Neural progenitor cell (in vitro differentiated cells): Measurements from ENCODE around the gene APOB. TPM values are rescaled to one million over a fixed set of nuclear protein-coding genes. Genes with fewer than 3 reads are reported as not detected.

ENCODE experiments used
- DNase-seq: peaks from one replicate; pipeline ENCODE4 v3.0.0-alpha.2; 2016; ENCODE audit warnings: low spot score
- H2AFZ ChIP-seq: fragments of 200-600 bp; sonication (generic); replicated peaks from 2 replicates; pipeline ENCODE4 v1.6.1; 2016; ENCODE audit warnings: antibody characterized with exemption
- H3F3A ChIP-seq: fragments of 200-600 bp; sonication (generic); 2 replicates; pipeline ENCODE4 v1.6.1; 2016; ENCODE audit warnings: antibody characterized with exemption, low read depth
- H3K27ac ChIP-seq: fragments of 200-600 bp; sonication (generic); 2 replicates; pipeline ENCODE4 v1.5.1; 2016; ENCODE audit warnings: mild to moderate bottlenecking
- H3K27me3 ChIP-seq: fragments of 200-600 bp; sonication (generic); 2 replicates; pipeline ENCODE4 v1.6.1; 2016; ENCODE audit warnings: mild to moderate bottlenecking, moderate library complexity
- H3K36me3 ChIP-seq: fragments of 200-600 bp; sonication (generic); 2 replicates; pipeline ENCODE4 v1.5.1; 2016
- H3K4me1 ChIP-seq: fragments of 200-600 bp; sonication (generic); 2 replicates; pipeline ENCODE4 v1.6.1; 2016; ENCODE audit warnings: mixed run types
- H3K4me2 ChIP-seq: fragments of 200-600 bp; sonication (generic); 2 replicates; pipeline ENCODE4 v1.6.1; 2016
- H3K4me3 ChIP-seq: fragments of 200-600 bp; sonication (generic); 2 replicates; pipeline ENCODE4 v1.5.1; 2016
- H3K79me2 ChIP-seq: fragments of 200-600 bp; sonication (generic); 2 replicates; pipeline ENCODE4 v1.6.1; 2016; ENCODE audit warnings: low read depth
- H3K9ac ChIP-seq: fragments of 200-600 bp; sonication (generic); 2 replicates; pipeline ENCODE4 v1.6.1; 2016
- H3K9me3 ChIP-seq: fragments of 200-600 bp; sonication (generic); 2 replicates; pipeline ENCODE4 v1.5.1; 2016; ENCODE audit warnings: low read depth
- H4K20me1 ChIP-seq: fragments of 200-600 bp; sonication (generic); 2 replicates; pipeline ENCODE4 v1.6.1; 2016; ENCODE audit warnings: low read depth
- H3K27ac Mint-ChIP-seq: 3 replicates; pipeline ENCODE4 v1.8.0; 2021; ENCODE audit warnings: mixed read lengths
- H3K27me3 Mint-ChIP-seq: 2 replicates; pipeline ENCODE4 v1.8.0; 2022; ENCODE audit warnings: low read depth, mild to moderate bottlenecking, inconsistent platforms, moderate library complexity, mixed read lengths; ENCODE audit not compliant: insufficient read depth
- H3K36me3 Mint-ChIP-seq: 3 replicates; pipeline ENCODE4 v1.8.0; 2021; ENCODE audit warnings: mixed read lengths
- H3K4me1 Mint-ChIP-seq: 3 replicates; pipeline ENCODE4 v1.8.0; 2021; ENCODE audit warnings: mixed read lengths
- H3K4me3 Mint-ChIP-seq: 3 replicates; pipeline ENCODE4 v1.8.0; 2021; ENCODE audit warnings: mild to moderate bottlenecking, moderate library complexity, mixed read lengths
- H3K9me3 Mint-ChIP-seq: 3 replicates; pipeline ENCODE4 v1.8.0; 2020; ENCODE audit warnings: mixed read lengths
- EZH2 ChIP-seq: fragments of 200-600 bp; sonication (generic); IDR thresholded peaks from 2 replicates; pipeline ENCODE4 v1.6.1; 2017; ENCODE audit warnings: antibody characterized with exemption, mild to moderate bottlenecking, moderate library complexity
- EZH2phosphoT487 ChIP-seq: fragments of 200-600 bp; sonication (generic); IDR thresholded peaks from 2 replicates; pipeline ENCODE4 v1.6.1; 2017; ENCODE audit warnings: antibody characterized with exemption
- total RNA-seq: library from RNA; depleted of rRNA; stranded (reverse); fragments of >200 nt; gene quantifications from 2 replicates; pipeline ENCODE4 v1.2.3, GENCODE V29; 2015; ENCODE audit warnings: low replicate concordance
- TF ChIP-seq, protein P1 (sequence below): fragments of 200-600 bp; sonication (generic); IDR thresholded peaks from 2 replicates; pipeline ENCODE4 v1.5.1; 2017; ENCODE audit warnings: antibody characterized with exemption, mild to moderate bottlenecking

The APOB gene
- total RNA-seq, 1 donor from 2014 or later = 0.47 TPM

DNA sequence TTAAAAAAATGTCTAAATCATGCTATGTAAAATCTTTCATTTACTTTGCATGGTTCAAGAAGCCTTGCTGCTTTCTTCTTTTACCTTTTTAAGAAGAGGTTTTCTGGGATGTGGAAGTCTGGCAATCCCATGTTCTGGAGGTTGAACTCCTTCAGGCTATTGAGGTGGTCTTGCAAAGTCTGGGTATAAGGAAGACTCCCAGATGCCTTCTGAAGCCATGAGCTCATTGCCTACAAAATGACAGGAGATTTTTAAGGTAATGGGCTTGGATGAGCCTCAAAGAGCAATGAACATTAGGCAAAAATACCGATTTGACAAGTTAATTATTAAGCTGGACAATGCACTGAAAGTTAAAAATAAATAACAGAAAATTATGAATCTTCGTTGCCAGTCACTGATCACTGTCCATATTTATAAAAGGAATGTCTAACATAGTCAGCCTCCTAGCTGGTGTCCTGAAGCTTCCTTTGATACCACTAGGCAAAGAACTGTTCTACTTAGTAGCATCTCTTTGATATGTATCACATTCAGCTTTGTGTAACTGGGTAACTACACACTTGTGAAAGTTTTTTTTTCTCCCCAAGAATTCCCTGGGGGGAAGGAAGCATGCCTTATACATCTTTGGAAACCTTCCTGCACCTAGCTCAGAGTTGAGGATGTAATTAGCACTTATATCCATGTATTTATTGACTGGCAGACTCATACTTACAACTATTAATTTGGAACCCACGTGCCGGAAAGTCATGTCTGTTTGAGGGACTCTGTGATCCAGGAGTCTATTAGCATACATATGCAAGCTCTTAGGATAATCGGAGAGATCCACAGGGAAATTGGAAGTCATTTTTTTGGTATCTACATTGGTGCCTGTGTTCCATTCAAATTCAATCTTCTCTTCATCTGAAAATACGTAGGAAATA lies 29.3 kb downstream of the APOB start:
- H3K36me3 Mint-ChIP-seq = no peaks in the 10 kb centered on the region
- peaks cover 2% of the 10 kb centered on the region for H3K27me3 Mint-ChIP-seq

GRCh38 chr2:21013043-21013816 lies 30.6 kb downstream of the APOB start:
- Mint-ChIP-seq H3K36me3 (no peaks in the 10 kb centered on the region), H3K9me3 (peaks cover 2% of the 10 kb centered on the region), H3K27me3 (peaks cover 2% of the 10 kb centered on the region), H3K4me1 (no peaks in the 10 kb centered on the region), H3K4me3 (no peak overlapping the region), H3K27ac (no peak overlapping the region)
- Histone ChIP-seq H3K79me2 (no peaks in the 10 kb centered on the region), H3F3A (no peaks in the 10 kb centered on the region), H3K36me3 (no peaks in the 10 kb centered on the region), H3K9ac (no peak overlapping the region), H4K20me1 (no peaks in the 10 kb centered on the region), H2AFZ (no peak overlapping the region), H3K4me1 (no peaks in the 10 kb centered on the region), H3K9me3 (no peaks in the 10 kb centered on the region), H3K27ac (no peak overlapping the region), H3K27me3 (no peaks in the 10 kb centered on the region), H3K4me3 (no peak overlapping the region), H3K4me2 (no peak overlapping the region)
- DNase-seq = no peak
- TF ChIP-seq EZH2phosphoT487 = no peak
- no peak for TF ChIP-seq EZH2
- TF ChIP-seq, protein P1, sequence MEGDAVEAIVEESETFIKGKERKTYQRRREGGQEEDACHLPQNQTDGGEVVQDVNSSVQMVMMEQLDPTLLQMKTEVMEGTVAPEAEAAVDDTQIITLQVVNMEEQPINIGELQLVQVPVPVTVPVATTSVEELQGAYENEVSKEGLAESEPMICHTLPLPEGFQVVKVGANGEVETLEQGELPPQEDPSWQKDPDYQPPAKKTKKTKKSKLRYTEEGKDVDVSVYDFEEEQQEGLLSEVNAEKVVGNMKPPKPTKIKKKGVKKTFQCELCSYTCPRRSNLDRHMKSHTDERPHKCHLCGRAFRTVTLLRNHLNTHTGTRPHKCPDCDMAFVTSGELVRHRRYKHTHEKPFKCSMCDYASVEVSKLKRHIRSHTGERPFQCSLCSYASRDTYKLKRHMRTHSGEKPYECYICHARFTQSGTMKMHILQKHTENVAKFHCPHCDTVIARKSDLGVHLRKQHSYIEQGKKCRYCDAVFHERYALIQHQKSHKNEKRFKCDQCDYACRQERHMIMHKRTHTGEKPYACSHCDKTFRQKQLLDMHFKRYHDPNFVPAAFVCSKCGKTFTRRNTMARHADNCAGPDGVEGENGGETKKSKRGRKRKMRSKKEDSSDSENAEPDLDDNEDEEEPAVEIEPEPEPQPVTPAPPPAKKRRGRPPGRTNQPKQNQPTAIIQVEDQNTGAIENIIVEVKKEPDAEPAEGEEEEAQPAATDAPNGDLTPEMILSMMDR = no peak

More for the DNA sequence above, 29.3 kb downstream of the APOB start:
- Histone ChIP-seq H3K79me2 (no peaks in the 10 kb centered on the region), H2AFZ (no peak overlapping the region), H3K36me3 (no peaks in the 10 kb centered on the region), H3K27me3 (no peaks in the 10 kb centered on the region), H3K9ac (no peak overlapping the region), H3F3A (no peaks in the 10 kb centered on the region), H4K20me1 (no peaks in the 10 kb centered on the region), H3K9me3 (no peaks in the 10 kb centered on the region), H3K4me2 (no peak overlapping the region), H3K4me3 (no peak overlapping the region), H3K4me1 (no peaks in the 10 kb centered on the region), H3K27ac (no peak overlapping the region)
- no peak overlapping the region for H3K27ac Mint-ChIP-seq
- TF ChIP-seq, protein P1 = no peak
- no peak for TF ChIP-seq EZH2
- TF ChIP-seq EZH2phosphoT487 = no peak
- no peaks in the 10 kb centered on the region for H3K4me1 Mint-ChIP-seq
- no peak overlapping the region for H3K4me3 Mint-ChIP-seq
- no peak for DNase-seq
- no peaks in the 10 kb centered on the region for H3K9me3 Mint-ChIP-seq

- no peak overlapping the region for H3K4me2 ChIP-seq
- H4K20me1 ChIP-seq = no peaks in the 10 kb centered on the region
- H3K4me3 ChIP-seq = no peak overlapping the region
- Mint-ChIP-seq H3K27ac (no peak overlapping the region), H3K4me1 (no peaks in the 10 kb centered on the region), H3K27me3 (peaks cover 4% of the 10 kb centered on the region), H3K4me3 (no peak overlapping the region), H3K36me3 (no peaks in the 10 kb centered on the region), H3K9me3 (peaks cover 2% of the 10 kb centered on the region)
- H3K36me3 ChIP-seq = no peaks in the 10 kb centered on the region
- TF ChIP-seq, protein P1 = no peak
- TF ChIP-seq EZH2phosphoT487 = no peak
- TF ChIP-seq EZH2 = no peak
- no peaks in the 10 kb centered on the region for H3K79me2 ChIP-seq
- no peaks in the 10 kb centered on the region for H3K9me3 ChIP-seq
- no peak overlapping the region for H2AFZ ChIP-seq
- no peak for DNase-seq
- H3F3A ChIP-seq = no peaks in the 10 kb centered on the region
- H3K9ac ChIP-seq = no peak overlapping the region
- no peaks in the 10 kb centered on the region for H3K4me1 ChIP-seq
- no peaks in the 10 kb centered on the region for H3K27me3 ChIP-seq
- no peak overlapping the region for H3K27ac ChIP-seq
These were observed 31.3 kb downstream of the APOB start for GRCh38 chr2:21012557-21012937.
